Measurements from ENCODE around the gene POR.

The POR gene

DNA sequence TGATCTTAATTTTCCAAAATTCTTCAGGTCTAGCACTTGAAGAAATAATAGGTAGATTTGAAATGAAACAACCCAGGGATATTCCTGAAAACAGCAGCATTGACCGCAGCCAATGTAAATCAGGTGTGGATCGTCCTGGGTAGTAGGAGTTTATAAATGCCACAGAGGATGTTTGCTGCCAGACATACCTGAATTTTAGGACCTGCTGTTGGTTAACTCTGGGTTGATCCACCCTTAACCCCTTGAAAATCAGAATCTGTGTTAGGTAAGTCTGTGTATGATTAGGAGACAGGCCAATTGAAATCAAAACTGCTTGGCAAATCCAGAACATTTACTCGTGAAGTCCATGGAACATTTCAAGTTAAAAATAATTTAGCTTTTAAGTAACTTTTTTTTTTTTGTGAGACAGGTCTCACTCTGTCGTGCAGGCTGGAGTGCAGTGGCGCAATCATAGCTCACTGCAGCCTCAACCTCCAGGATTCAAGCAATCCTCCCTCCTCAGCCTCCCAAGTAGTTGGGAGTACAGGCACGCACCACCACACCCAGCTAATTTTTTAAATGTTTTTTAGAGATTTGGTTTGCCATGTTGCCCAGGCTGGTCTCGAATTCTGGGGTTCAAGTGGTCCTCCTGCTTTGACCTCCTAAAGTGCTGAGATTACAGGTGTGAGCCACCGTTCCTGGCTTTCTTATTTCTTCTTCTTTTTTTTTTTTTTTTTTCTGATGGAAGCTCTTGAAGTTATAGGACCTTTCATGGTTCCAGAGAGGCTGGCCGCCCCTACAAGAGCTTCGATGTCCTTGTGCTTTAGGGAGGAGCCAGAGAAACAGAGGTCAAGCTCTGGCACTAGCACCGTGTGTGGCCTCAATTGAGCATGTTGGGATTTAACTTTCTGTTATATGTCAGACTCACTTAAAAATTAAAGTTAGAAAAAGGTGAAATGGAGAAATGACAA is 2.0 kb downstream of the POR start:
- no peak for DNase-seq

DNA sequence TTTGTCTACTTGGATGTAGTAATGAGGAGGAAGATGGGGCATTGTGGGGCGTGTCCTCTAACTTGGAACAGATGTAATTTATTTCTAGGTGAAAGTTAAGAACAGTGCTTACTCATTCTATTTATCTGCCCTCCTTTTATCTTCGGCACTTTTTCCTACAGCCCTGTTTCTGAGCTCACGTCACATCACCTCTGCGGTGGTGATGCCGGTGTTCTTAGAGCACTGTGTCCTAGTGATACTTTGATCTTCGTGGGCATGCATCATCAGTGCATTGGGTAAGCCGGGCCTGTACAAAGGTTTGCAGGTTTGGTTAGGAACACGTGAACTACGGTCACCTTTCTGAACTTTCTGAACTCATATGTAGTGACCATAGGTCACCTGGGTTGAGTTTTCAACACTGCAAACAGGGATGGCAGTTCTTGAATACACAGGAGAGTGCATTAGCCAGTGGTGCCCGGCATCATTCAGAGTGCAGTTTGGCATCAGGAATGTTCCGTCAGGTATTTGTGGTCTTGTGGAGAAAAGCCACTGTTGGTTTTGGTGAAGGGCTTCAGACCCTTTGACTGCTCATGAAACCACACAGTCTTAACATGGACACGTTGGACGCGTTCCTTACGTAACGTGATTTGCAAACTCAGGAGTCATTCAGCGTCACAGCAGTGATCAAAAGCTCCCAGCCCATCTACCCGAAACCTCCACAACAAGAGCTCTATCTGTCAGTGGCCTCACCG is 5.6 kb downstream of the POR start:
- DNase-seq: no peak

DNA sequence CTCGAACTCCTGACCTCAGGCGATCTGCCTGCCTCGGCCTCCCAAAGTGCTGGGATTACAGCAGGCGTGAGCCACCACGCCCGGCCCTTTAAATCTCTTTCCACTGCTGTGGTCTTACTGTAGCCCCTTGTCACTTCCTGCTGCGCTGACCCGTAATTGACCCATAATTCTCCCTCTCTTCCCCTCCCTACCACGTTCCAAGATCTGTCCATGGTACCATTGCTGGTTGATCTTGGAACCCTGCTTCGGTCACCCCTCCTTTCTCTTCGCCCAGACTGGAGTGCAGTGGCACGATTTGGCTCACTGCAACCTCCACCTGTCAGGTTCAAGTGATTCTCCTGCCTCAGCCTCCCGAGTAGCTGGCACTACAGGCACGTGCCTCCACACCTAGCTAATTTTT is 6.5 kb downstream of the POR start:
- DNase-seq: no peak

DNA sequence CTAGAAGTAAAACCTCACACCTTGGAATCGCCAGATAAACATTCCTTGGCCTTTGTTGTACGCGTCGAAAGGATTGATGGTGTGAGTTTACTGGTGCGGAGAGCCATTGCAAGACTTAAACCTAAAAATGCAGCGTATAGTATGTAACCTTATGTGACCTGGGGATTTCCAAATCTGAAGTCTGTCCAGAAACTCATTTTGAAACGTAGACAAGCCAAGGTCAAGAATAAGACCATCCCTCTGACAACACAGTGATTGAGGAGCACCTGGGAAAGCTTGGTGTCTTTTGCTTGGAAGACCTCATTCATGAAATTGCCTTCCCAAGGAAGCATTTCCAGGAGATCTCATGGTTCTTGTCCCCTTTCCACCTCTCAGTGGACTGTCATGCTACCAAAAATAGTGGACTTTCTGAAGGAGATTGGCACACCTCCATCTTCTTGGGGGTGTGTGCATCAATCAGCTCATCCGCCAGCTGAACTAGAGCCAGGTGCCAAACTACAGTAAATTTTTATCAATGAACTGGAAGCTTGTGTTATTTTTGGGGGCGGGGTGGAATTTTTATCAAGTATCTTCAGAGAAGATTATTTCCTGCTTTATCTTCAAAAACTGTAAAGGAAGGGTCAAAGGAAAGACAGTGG is 8.1 kb downstream of the POR start:
- DNase-seq: no peak

DNA sequence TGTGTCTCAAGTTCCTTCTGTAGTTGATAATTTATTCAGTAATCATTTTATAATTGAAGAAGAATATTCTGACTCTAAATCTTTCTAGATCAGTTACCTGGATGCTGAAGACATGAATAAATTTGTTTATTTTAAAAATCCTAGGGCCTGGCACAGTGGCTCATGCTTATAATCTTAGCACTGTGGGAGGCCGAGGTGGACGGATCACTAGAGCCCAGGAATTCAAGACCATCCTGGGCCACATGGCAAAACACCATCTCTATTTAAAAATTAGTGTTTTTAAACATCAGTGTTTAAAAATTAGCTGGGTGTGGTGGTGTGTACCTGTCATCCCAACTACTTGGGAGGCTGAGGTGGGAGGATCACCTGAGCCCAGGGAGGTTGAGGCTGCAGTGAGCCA is 9.3 kb downstream of the POR start:
- DNase-seq: no peak

DNA sequence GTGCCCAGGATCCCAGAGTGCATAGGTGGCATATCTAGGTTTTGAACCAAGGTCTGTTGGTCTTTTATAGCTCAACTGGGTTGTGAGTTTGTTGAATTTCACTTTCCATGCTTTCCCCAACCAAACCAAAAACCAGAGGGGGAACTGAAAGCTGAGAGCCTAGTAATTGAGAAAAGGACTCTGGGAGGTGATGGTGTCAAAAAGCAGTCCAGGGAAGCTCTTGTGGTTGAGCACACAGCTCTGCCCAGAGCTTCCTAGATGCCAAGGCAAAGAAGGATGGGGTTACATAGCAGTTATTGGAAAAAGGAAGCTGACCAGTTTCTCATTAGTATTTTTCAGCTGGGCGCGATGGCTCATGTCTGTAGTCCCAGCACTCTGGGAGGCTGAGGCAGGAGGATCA is 9.9 kb downstream of the POR start:
- DNase-seq: no peak

DNA sequence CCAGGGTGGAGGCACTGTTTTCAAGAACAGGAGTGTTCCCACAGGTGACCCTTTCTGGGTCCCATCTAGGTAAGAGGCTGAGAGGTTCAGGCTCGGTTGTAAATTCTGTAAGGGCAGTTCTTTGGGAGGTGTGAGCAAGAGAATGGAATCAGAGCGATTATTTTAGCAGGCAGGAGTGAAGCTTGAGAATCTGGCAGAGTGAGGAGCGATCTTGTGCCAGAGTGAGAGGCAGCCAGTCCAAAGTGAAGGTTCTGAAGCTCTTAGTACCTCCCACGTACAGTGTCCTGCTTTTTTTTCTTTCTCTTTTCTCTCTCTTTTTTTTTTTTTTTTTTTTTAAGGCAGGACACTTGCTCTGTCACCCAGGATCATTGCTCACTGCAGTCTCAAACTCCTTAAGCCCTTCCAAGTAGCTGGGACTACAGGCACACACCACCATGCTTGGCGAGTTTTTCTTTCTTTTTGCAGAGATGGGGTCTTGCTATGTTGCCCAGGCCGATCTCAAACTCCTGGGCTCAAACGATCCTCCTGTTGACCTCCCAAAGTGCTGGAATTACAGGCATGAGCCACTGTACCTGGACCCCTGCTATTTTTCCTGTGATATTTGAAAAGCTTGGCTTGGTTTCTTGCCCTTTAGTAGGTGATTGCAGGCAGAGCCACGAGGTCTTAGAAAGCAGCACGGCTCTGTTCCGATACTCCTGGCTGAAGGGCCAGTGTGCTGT is 10.9 kb downstream of the POR start:
- DNase-seq: no peak

DNA sequence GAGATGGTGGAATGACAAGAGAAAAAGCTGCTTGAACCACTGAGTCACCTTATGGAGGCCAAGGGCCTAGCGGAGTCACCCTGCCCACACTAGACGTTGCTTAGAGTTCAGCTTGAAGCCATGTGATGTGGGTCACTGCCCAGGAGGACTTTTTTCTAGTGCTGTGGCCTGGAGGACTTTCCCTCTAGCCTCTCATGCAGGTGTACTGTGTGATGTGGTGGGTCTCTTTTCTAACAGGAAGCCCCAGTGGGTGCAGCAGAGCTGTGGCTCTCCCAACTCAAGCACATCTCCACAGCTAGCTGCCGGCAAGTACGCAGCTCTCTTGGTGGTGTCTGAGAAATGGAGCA is 13.6 kb downstream of the POR start:
- no peak for DNase-seq

DNA sequence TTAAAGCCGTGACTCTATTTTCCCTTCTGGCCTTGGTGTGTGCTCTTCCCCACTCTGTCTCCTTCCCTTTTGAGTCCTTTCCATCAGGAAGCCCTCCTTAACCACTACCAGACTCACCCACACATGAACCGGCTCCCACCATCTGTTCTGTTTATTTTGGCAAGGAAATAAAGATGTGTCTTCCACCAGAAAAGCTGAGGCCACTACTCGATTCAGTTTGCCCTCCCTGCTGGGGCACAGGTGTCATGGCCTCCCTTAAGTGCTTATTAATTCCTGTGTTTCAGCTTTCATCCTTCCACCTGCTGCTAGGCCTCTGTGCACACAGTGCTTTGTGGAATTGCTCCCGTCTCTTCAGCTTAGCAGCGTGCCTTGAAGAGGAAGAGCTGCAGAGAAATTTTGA is 16.7 kb downstream of the POR start:
- DNase-seq: peak; percentile 92

DNA sequence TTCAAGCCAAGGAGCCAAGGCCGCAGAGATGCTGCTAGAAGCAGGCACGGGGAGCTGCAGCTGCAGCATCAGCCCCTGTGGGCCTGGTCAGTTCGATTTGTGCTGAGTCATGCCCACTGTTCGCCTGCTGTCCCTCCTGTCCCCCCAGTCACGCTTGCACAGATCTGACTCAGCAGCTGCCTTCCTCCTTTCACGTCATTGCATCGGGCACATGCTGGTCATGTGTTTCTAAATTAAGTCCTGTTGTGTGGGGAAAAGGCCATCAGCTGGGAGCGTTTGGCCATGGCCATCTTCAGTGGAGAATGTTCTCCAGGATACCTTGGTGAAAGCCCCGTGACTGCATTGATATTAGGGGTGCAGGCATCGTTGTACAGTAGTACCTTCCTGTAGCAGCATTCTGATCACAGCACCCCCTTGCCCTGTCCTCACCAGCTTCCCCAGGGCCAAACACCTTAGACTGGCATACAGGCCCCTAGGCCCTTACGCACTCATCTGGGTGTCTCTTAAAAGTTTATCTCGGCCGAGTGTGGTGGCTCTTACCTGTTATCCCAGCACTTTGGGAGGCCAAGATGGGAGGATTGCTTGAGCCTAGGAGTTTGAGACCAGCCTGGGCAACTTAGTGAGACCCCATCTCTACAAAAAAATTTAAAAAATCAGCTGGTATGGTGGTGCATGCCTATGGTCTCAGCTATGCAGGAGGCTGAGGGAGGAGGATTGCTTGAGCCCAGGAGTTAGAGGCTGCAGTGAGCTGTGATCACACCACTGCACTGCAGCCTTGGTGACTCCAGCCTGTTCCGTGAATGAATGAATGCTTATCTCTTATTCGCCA is 23.2 kb downstream of the POR start:
- DNase-seq: no peak

DNA sequence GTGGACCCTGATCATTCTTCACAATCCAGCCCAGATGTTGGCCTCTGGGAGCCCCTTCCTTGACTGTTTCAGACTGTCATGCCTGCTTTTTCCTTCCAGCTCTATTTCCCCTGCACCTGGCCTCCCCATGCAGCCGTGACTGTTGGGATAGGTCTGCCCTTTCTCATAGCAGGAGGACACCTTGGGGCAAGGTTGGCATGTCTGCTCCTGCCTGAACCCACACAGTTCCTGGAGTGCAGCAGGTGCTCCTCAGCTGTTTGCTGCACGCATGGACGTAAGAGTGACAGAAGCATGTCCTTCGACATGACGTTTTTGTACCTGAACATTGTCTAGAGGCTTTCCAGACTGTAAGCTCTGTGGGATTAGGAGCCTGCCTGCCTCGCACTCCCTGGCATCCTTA is 24.0 kb downstream of the POR start:
- no peak for DNase-seq

DNA sequence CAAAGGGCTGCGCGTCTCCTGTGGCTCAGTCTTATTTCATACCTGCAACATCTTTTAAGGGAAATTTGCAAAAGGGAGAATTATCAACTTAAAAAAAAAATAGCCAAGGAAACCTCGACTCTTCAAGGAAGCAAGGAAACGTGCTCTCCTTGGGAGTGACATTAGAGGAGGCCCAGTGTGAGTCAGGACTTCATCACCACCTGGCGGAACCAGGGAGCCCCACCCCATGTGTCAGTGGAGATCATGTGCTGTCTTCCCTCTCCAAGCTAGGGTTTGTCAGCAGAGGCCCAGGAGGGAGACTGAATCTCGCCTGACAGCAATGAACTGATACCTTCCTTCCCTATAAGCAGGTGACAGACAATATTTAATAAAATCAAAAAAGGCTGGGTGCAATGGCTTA is 28.9 kb downstream of the POR start:
- no peak for DNase-seq

DNA sequence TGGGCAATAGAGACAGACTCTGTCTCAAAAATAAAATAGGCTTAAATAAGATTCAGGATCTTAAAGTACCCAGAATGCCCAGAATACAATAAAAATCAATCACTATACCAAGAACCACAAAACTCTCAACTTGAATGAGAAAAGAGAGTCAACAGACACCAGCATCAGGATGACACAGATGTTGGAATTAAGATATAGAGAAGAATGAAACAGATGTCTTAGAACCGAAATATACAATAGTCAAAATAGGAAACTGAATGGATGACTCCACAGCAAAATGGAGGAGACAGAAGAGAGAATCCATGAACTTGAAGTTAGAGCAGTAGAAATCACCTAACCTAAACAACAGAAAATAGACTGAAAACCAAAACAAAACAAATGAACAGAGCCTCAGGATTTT is 29.6 kb downstream of the POR start:
- DNase-seq: no peak

DNA sequence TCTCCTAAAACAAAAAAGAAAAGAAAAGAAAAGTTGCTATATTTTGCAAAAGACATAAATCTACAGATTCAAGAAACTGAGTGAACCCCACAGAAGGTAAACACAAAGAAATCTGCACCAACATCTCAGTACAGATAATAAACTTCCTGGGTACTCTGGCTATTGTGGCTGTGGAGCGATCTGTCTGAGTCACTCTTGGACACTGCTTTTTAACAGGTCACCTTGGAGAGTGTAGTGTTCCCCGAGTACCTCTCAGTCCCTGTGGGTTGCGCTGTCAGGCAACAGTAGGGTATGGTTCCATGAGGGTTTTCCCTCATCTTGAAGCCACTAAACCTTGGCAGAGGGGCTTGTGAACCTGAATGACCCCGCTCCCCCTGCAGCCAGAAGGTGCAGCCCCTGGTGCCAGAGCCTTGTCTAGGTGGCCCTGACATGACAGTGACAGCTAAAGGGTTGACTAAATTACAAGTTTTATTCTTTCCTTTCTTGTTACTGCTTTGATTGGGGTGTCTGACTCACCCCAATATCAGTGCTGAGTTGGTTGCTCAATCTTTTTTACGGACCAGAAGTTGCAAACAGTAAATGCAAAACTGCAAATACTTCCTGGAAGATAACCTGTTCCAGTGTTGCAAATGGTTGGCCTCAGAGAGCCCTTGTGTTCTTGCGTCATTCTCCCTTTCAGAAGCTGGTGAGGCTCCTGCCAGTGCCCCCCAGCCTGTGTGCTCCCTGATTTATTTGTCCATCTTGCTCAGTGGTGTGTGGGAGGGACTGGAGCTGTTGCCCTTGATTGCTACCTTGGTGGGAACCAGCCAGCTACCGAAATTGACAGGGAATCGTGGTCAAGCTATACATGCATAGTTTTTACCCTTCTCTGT is 30.6 kb downstream of the POR start:
- no peak for DNase-seq

DNA sequence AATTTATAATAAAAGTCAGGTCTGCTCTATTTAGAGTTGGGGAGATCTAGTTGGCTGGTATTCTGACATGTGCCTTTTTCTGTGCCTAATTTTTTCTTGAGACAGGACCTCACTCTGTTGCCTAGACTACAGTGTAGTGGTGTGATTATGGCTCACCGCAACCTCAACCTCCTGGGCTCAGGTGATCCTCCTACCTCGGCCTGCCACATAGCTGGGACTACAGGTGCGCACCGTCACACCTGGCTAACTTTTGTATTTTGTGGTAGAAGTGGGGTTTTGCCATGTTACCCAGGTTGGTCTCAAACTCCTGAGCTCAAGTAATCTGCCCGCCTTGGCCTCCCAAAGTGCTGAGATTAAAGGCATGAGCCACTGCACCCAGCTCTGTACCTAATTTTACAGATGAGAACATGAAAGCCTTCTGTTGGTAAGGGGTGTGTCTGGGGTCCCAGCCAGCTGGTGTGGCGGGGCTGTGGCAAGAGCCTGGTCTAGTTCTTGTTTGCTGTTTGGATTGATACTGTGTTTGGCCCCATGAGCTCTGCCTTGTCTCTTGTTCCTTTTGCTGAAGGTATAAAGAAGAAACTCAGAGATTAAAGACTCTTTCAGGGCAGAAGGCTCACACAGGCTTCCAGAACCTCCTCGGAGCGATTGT is 31.4 kb downstream of the POR start:
- DNase-seq: no peak

DNA sequence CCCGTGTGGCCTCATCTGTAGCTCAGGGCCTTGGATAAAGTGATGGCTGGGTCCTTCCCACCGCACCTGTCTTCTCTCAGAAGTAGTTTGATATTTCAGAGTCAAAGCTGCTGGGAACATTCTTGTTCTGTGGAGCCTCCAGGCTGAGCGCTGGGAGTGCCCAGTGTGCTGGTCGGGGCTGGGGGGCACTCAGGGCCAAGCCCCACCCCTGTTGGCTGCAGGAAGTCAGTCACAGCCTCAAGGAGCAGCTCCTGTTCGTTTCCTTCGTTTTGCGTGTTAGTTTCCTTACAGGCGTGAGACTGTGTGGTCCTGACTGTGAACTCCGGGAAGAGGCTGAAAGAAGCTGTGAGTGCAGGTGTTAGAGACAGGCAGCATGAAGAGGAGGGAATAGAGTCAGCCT is 33.2 kb downstream of the POR start:
- DNase-seq: no peak

DNA sequence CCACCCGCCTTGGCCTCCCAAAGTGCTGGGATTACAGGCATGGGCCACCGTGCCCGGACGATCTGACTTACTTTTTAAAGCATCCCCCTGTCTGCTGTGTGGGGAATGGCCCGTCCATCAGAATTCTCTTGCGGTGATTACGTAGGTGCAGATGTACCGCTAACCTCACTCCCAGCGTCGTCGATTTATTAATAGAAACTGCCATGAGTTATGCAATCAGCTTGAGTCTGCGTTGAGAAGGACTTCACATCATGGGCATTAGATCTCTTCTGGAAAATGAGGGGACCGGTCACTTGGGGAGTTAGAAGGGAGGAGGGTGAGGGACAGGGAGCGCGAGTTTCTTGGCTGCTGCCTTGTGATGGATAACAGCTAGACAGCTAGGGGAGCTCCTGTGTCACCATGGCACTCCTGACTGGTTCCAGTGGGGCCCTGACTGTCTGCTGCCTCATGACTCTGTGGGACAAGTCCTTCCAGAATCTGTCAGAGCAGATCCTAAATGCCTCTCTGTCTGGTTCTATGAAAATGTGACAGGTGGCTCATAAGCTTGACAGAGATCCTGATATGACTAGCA is 35.2 kb downstream of the POR start:
- no peak for DNase-seq

DNA sequence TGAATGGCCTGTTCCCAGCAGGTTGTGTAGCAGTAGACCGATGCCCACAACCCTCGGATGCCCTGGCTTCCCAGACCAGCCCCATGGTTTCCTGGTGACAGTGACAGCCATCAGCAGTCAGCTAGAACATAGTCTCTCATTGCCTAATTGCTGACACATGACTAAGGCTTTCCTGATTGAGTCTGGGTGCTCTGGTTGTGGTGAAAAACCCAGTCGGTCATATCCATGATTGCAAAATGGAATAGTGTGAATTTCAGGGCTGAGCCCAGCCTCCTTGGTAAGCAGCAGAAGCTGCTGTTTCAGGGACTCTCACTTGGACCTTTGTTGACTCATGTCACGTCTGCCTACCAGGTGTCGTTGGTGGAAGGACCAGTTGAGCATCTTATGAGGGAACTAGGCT is 36.6 kb downstream of the POR start:
- DNase-seq: no peak

DNA sequence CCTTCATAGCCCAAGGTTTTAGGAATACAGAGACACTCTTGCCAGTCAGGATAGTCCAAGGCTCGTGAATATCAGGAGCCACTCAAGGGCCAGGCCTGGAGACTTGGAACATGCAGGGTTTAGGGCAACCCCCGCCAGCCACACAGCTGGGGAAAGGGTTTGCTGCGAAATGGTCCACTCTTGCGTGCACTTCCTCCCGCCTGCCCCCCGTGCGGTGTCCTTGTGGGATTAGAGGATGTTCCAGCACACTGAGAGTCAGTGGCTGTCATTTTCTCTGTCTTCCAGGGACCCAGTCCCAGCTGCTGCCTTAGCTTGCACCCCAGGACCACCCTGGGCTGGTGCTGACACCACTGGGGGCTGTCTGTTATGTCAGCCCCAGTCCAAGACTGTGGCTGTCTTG is 38.5 kb downstream of the POR start:
- DNase-seq: no peak

DNA sequence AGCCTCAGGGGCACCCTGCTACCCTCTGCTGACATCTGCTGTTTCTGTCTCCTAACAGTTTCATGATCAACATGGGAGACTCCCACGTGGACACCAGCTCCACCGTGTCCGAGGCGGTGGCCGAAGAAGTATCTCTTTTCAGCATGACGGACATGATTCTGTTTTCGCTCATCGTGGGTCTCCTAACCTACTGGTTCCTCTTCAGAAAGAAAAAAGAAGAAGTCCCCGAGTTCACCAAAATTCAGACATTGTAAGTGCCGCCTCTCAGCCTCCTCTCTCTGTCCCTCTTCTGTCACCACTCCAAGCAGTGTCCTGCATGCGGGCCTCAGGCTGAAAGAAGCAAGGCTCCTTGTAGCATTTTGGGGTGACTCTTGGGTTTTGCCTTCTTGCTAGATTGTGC is 39.0 kb downstream of the POR start:
- no peak for DNase-seq

Measured in NCI-H2227 treated with DMSO at 0.1 percent for 48 hours (cell line).